NCI-H2227 (cell line): ENCODE results near the gene SOHLH1.

Source experiments
- DNase-seq: peaks from one replicate; lab custom pipeline; 2025; ENCODE audit not compliant: unreplicated experiment; lab: John Stamatoyannopoulos, UW

Gene SOHLH1

GRCh38 chr9:135662758-135663450 lies 36.4 kb downstream of the SOHLH1 start, which contains the start of gene LCN9:
LCN9 (plus strand) TSS chr9:135663309; CDS start chr9:135663322, 13 bp downstream.
- no peak for DNase-seq

DNA sequence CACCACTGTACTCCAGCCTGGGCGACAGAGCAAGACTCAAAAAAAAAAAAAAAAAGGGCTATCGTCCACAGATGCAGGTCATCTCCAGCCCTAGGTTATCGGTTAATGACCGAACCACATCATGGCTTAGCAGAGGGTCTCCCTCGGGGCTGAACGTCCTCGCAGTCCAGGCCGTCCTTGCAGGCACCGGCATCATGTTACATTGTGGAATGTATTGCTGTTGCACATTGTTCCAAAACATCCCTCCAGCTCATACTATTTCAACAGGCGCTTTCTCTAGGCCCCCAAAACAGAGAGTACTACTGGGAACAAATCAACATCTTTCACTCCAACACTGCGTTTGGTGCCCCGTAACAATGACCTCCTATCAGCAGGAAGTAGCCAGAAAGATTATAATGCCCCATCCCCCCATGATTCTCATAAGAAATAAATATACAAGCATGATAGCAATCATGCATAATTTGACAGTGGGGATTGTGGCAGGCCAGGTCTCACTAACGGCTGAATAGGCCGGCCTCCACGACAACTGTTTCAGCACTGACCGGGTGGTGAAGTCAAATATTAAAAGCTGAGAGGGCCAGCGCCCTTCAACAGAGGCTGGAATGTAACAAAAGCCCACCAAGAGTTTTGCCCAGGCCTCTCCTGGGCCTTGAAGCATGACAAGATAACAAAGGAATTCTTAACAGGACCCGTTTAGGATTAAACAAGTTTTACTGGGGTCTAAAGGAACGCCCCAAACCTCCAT lies 37.3 kb downstream of the SOHLH1 start:
- no peak for DNase-seq

- DNase-seq: no peak
Measured at GRCh38 chr9:135660407-135660806, 38.9 kb downstream of the SOHLH1 start.

DNA sequence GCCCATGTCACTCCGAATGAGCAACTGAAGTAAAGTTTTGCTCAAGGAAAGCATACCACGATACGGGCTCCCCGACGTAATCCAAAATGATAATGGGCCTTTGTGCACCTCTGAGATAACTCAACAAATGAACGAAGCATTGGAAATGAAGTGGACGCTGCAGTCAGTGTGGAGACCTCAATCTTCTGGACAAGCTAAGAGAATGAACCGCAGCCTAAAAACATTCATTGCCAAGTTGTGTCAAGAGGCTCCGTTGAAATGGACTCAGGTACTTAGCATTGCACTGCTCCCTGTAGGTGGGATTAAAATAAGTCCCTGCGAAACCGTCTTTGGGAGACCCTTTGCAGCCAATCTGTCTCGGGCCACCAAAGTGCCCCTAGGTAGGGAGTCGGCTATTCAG lies 40.0 kb downstream of the SOHLH1 start:
- DNase-seq: no peak

DNA sequence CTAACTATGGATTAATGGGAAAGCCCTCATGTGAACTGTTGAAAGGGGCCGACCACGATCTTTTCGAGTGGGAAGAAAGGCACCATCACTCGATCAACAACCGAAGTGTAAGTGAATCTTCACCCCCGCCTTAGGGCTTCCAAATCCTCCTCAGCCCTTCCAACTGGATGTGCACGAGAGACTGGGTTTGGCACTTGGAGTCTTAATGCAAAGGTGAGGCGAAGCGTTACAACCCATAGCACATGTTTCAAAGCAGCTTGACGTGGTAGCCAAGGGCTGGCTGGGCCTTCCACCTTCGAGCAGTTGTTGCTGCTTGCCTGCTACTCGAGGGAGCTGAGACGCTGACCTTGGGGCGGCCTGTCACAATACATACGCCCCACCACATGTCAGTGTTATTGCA lies 41.9 kb downstream of the SOHLH1 start:
- DNase-seq: no peak

DNA sequence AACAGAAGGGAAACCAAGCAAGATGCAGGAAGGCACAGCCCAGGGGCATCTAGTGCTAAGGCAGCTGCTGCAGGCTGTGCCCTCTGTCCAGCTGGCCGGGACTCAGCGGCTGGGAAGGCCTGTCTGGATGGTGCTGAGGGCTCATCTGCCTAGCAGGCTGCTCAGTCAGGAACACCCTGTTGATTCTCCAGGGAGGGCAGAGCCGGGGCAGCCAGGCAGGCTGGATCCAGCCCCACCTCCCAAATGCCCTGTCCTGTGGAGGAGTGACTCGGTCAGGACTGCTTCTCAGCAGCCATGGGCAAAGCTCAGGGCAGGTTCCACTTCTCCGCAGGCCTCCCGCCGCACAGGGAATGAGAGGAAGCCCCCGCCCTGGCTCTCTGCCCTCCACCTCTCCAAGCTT lies 44.0 kb downstream of the SOHLH1 start:
- no peak for DNase-seq

- DNase-seq: no peak
Measured at GRCh38 chr9:135650408-135650807, 48.9 kb downstream of the SOHLH1 start.

- DNase-seq: no peak
Measured at GRCh38 chr9:135649508-135649907, 49.8 kb downstream of the SOHLH1 start.

DNA sequence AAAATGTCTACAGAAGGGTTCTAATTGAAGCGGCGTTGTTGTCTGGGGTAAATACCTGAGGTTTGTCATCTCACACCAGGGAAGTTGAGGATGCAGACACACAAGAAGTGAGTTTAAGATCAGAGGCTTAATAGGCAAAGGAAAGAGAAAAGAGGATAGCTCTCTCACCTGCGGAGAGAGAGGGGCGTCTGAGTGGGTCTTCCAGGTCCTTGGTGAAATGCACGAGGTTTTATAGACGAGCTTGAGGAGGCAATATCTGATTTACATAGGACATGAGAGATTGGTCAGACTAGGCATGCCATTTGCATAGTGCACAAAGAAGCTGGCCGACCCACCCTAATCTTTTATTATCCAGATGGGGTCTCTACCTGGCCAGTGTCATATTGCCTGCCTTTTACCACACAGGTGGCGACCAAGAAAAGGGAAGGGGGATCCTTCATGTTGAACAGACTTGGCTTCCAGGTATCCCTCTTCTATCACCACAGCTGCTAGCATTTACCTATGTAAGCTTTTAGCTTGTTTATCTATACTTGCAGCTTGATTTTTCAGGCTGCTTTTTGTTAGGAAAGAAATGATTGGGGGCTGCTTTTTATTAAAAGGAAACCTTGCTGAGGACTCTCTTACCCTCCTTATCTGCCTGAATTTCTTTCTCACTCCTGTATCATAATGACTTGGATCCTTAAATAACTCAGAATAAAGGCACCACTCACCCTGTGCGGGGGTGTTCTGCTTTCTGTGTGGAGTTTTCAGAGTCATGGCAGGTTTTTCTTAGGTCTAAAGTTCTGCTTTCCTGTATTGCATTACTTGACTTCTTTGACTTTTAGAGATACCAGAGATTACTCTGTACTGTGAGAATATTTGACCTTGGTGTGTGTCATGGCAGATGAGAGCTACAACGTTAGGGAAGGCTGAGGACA lies 50.5 kb downstream of the SOHLH1 start:
- DNase-seq: no peak

- DNase-seq: no peak
Measured at GRCh38 chr9:135647884-135648283, 51.4 kb downstream of the SOHLH1 start.

DNA sequence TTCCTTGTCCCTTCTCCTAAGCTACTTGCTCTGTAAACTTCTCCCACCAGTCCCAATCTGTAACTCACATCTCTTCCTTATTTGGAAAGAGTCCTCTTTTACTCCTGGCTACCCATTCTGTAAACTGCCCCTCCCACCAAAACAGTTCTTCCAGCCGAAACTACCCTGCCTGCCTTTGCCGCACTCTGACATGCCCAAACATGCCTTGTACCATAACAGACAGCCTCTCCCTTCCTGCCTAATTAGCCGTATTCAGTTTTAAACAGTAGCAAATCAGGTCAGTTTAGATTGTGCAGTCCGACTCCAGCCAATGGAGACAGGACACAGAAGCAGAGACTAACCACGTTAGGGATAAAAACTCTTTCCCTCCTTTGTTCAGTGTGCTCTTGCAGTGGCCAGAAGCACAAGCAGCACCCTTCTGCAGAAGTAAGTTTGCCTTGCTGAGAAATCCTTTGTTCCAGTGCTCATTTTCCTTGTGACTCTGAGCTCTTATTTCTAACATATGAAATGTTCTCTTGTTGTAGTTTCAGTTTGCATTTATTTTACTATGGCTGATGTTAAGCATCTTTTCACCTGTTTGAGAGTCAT lies 54.6 kb downstream of the SOHLH1 start:
- no peak for DNase-seq
